ENCODE data around the gene CDCA4. TPM values are rescaled to one million over a fixed set of nuclear protein-coding genes. Genes with fewer than 3 reads are reported as not detected.

CDCA4 gene
- total and polyA plus RNA-seq, 2 experiments from 2014 or later = 13.6 to 17.1 TPM

DNA sequence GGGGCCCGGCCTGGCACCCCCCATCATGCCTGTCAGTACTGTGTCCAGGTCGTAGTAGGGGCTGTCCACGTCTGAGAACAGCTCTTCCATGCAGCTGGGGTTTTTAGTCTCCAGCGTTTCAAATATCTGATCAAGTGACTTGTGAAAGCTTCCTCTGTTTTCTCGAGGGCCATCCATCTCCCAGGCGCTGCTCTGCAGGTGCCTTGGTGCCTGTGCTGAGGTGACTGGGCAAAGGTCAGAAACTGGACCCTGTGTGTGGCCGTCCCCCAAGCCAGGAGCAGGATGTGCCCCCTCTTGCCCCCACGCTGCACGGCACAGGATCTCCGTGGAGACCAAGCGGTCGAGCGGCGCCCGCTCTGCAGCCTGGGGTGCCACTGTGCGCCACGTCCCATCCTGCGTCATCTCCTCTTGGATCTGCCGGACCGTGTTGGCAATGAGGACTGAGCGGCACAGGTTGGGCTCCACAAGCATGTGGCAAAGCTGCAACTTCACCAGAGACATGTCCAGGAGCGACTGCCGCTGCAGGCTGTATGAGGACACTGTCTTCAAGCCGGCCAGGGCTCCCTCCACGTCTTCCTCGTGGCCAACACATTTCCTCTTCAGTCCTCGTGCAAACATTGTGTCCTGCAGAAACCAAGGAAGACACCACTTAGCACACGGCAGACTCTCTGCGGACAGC, 9.4 kb downstream of the CDCA4 start:
- Histone ChIP-seq H4K20me1 (ENCODE audit: insufficient read depth, poor library complexity, severe bottlenecking) (peaks cover 3% of the 10 kb centered on the region), H3K36me3 (replicated peaks; ENCODE audit: insufficient read depth, low read depth) (no peaks in the 10 kb centered on the region), H2AFZ (no peak overlapping the region), H3K9me2 (replicated peaks; ENCODE audit: insufficient read depth) (no peaks in the 10 kb centered on the region), H3K79me2 (peaks cover 74% of the 10 kb centered on the region), H3K4me3 (no peak overlapping the region), H3K27ac (no peak overlapping the region), H3K9me3 (ENCODE audit: low read depth) (no peaks in the 10 kb centered on the region), H3K4me1 (ENCODE audit: insufficient read depth) (no peaks in the 10 kb centered on the region), H3K4me2 (no peak overlapping the region), H3K27me3 (no peaks in the 10 kb centered on the region)
- WGBS (ENCODE audit: low lambda C conversion rate, missing lambda C conversion rate) = 92% methylated on average over 29 of the region's 29 CpGs
- DNase-seq (ENCODE audit: low spot score) = no peak
- TF ChIP-seq EZH2phosphoT487 (IDR thresholded peaks at IDR 0.05; ENCODE audit: low read depth, severe bottlenecking, unreplicated experiment) (no peak), EZH2 (IDR thresholded peaks at IDR 0.05; ENCODE audit: borderline replicate concordance) (no peak)
- TF ChIP-seq, protein P1, sequence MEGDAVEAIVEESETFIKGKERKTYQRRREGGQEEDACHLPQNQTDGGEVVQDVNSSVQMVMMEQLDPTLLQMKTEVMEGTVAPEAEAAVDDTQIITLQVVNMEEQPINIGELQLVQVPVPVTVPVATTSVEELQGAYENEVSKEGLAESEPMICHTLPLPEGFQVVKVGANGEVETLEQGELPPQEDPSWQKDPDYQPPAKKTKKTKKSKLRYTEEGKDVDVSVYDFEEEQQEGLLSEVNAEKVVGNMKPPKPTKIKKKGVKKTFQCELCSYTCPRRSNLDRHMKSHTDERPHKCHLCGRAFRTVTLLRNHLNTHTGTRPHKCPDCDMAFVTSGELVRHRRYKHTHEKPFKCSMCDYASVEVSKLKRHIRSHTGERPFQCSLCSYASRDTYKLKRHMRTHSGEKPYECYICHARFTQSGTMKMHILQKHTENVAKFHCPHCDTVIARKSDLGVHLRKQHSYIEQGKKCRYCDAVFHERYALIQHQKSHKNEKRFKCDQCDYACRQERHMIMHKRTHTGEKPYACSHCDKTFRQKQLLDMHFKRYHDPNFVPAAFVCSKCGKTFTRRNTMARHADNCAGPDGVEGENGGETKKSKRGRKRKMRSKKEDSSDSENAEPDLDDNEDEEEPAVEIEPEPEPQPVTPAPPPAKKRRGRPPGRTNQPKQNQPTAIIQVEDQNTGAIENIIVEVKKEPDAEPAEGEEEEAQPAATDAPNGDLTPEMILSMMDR (IDR thresholded peaks at IDR 0.05; ENCODE audit: poor library complexity) = no peak

- peaks cover 68% of the 10 kb centered on the region for H3K79me2 ChIP-seq
- no peaks in the 10 kb centered on the region for H3K36me3 ChIP-seq (replicated peaks; ENCODE audit: insufficient read depth, low read depth)
- no peak for TF ChIP-seq EZH2phosphoT487 (IDR thresholded peaks at IDR 0.05; ENCODE audit: low read depth, severe bottlenecking, unreplicated experiment)
- TF ChIP-seq, protein P1 (IDR thresholded peaks at IDR 0.05; ENCODE audit: poor library complexity) = no peak
- TF ChIP-seq EZH2 (IDR thresholded peaks at IDR 0.05; ENCODE audit: borderline replicate concordance) = no peak
- peak; percentile 62 for DNase-seq (ENCODE audit: low spot score)
- H3K27me3 ChIP-seq = no peaks in the 10 kb centered on the region
- no peak overlapping the region for H2AFZ ChIP-seq
- no peaks in the 10 kb centered on the region for H3K9me3 ChIP-seq (ENCODE audit: low read depth)
- no peaks in the 10 kb centered on the region for H3K4me1 ChIP-seq (ENCODE audit: insufficient read depth)
- peaks cover 3% of the 10 kb centered on the region for H4K20me1 ChIP-seq (ENCODE audit: insufficient read depth, poor library complexity, severe bottlenecking)
- no peak overlapping the region for H3K4me3 ChIP-seq
- H3K9me2 ChIP-seq (replicated peaks; ENCODE audit: insufficient read depth) = no peaks in the 10 kb centered on the region
- H3K27ac ChIP-seq = no peak overlapping the region
- H3K4me2 ChIP-seq = no peak overlapping the region
- 63% methylated on average over 17 of the region's 17 CpGs for WGBS (ENCODE audit: low lambda C conversion rate, missing lambda C conversion rate)
Observed at GRCh38 chr14:105010891-105011291, 10.0 kb downstream of the CDCA4 start.

GRCh38 chr14:105010106-105010505, 10.8 kb downstream of the CDCA4 start:
- Histone ChIP-seq H4K20me1 (ENCODE audit: insufficient read depth, poor library complexity, severe bottlenecking) (peaks cover 3% of the 10 kb centered on the region), H3K27ac (no peak overlapping the region), H3K9me2 (replicated peaks; ENCODE audit: insufficient read depth) (no peaks in the 10 kb centered on the region), H2AFZ (no peak overlapping the region), H3K79me2 (peaks cover 60% of the 10 kb centered on the region), H3K36me3 (replicated peaks; ENCODE audit: insufficient read depth, low read depth) (no peaks in the 10 kb centered on the region), H3K9me3 (ENCODE audit: low read depth) (no peaks in the 10 kb centered on the region), H3K4me2 (no peak overlapping the region), H3K4me1 (ENCODE audit: insufficient read depth) (no peaks in the 10 kb centered on the region), H3K4me3 (no peak overlapping the region), H3K27me3 (no peaks in the 10 kb centered on the region)
- WGBS (ENCODE audit: low lambda C conversion rate, missing lambda C conversion rate) = 89% methylated on average over 4 of the region's 4 CpGs
- DNase-seq (ENCODE audit: low spot score) = no peak
- TF ChIP-seq EZH2 (IDR thresholded peaks at IDR 0.05; ENCODE audit: borderline replicate concordance) (no peak), EZH2phosphoT487 (IDR thresholded peaks at IDR 0.05; ENCODE audit: low read depth, severe bottlenecking, unreplicated experiment) (no peak)
- TF ChIP-seq, protein P1 (IDR thresholded peaks at IDR 0.05; ENCODE audit: poor library complexity) = no peak

All from hepatocyte (in vitro differentiated cells).